Measurements from ENCODE around the gene SERPINA9. TPM values are rescaled to one million over a fixed set of nuclear protein-coding genes. Genes with fewer than 3 reads are reported as not detected.

The SERPINA9 gene
- total RNA-seq, 3 donors from 2014 or later = not detected

Other genes starting within 250 kb of the SERPINA9 start
- gene SERPINA10, start 182.9 kb downstream of the SERPINA9 start, total RNA-seq = not detected
- not detected for gene SERPINA6, start 152.9 kb downstream of the SERPINA9 start, total RNA-seq
- gene SERPINA2, start 109.5 kb downstream of the SERPINA9 start, total RNA-seq = not detected
- 1 to 10 TPM; 4.8 to 5.3 (median 4.9) TPM for gene SERPINA1, start 87.6 kb downstream of the SERPINA9 start, total RNA-seq
- not detected for gene SERPINA11, start 23.4 kb downstream of the SERPINA9 start, total RNA-seq
- gene SERPINA12, start 33.3 kb upstream of the SERPINA9 start, total RNA-seq = not detected
- gene SERPINA4, start 85.2 kb upstream of the SERPINA9 start, total RNA-seq = not detected
- gene SERPINA5, start 105.2 kb upstream of the SERPINA9 start, total RNA-seq = under 1 TPM; 0.29 to 0.58 (median 0.38) TPM
- gene SERPINA3, start 136.2 kb upstream of the SERPINA9 start, total RNA-seq = 1 to 10 TPM; 1.9 to 2.6 (median 2.4) TPM

Data from activated T-cell treated with anti-CD3 and anti-CD28 coated beads, Interleukin-2, amount 50 U/mL, for 4 hours (primary cell).